Kidney epithelial cell (primary cell): ENCODE results near the gene GPR17. TPM values are rescaled to one million over a fixed set of nuclear protein-coding genes. Genes with fewer than 3 reads are reported as not detected.

Experiments used
- DNase-seq: peaks from one replicate; pipeline ENCODE4 v3.0.0-alpha.2; 2010; ENCODE audit warnings: low read depth
- H3K27me3 ChIP-seq: 2 replicates; pipeline ENCODE4 v1.6.0; 2011; ENCODE audit warnings: low read length; ENCODE audit not compliant: control insufficient read depth, insufficient read depth
- H3K36me3 ChIP-seq: 2 replicates; pipeline ENCODE4 v1.5.1; 2011; ENCODE audit warnings: low read length; ENCODE audit not compliant: control insufficient read depth, insufficient read depth
- H3K4me3 ChIP-seq: 2 replicates; pipeline ENCODE4 v1.5.1; 2011; ENCODE audit warnings: low read depth, mild to moderate bottlenecking, control low read depth, low read length
- total RNA-seq: library from RNA; depleted of rRNA; stranded (reverse); fragments of >200 nt; gene quantifications from 2 replicates; pipeline ENCODE4 v1.2.3, GENCODE V29; 2015
- TF ChIP-seq, protein P1 (sequence below): IDR thresholded peaks from 2 replicates; pipeline ENCODE4 v1.5.1; 2011; ENCODE audit warnings: mild to moderate bottlenecking, moderate library complexity, low read length, control low read depth, inconsistent platforms; ENCODE audit not compliant: insufficient read depth, poor library complexity, severe bottlenecking

Gene GPR17
- total RNA-seq, 1 donor from 2014 or later, result not detected

DNA sequence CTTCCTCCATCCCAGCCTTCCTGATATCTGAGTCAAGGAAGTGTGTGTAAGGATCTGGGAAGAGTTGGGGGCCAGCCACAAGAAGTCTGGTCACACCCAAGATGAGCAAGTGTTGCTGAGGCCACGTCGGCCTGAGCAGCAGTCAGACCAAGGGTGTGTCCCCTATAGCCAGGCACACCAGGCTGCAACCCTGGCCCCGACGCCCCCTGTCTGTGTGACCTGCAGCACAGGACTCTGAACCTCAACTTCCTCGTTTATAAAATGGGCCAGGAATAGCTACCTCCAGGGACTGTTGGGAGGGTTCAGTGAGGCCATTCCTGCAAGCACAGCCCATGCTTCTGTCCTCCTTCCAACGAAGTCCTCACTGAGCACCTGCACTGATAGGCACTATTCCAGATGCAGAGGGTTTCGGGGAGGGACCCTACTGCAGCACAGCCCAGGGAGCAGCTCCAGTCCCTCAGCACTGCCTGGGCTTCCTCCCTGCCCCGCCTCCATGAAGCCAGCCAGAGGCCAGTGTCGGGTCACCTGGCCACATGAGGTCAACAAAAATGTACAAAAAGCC is 16.1 kb downstream of the GPR17 start:
- Histone ChIP-seq H3K36me3 (no peaks in the 10 kb centered on the region), H3K4me3 (no peak overlapping the region), H3K27me3 (peaks cover 28% of the 10 kb centered on the region)
- DNase-seq, result no peak
- TF ChIP-seq, protein P1, sequence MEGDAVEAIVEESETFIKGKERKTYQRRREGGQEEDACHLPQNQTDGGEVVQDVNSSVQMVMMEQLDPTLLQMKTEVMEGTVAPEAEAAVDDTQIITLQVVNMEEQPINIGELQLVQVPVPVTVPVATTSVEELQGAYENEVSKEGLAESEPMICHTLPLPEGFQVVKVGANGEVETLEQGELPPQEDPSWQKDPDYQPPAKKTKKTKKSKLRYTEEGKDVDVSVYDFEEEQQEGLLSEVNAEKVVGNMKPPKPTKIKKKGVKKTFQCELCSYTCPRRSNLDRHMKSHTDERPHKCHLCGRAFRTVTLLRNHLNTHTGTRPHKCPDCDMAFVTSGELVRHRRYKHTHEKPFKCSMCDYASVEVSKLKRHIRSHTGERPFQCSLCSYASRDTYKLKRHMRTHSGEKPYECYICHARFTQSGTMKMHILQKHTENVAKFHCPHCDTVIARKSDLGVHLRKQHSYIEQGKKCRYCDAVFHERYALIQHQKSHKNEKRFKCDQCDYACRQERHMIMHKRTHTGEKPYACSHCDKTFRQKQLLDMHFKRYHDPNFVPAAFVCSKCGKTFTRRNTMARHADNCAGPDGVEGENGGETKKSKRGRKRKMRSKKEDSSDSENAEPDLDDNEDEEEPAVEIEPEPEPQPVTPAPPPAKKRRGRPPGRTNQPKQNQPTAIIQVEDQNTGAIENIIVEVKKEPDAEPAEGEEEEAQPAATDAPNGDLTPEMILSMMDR, result no peak

- H3K27me3 ChIP-seq, result peaks cover 28% of the 10 kb centered on the region
- no peak for DNase-seq
- TF ChIP-seq, protein P1, result no peak
- no peak overlapping the region for H3K4me3 ChIP-seq
- H3K36me3 ChIP-seq, result no peaks in the 10 kb centered on the region
These were observed 17.1 kb downstream of the GPR17 start for GRCh38 chr2:127662937-127663565.

DNA sequence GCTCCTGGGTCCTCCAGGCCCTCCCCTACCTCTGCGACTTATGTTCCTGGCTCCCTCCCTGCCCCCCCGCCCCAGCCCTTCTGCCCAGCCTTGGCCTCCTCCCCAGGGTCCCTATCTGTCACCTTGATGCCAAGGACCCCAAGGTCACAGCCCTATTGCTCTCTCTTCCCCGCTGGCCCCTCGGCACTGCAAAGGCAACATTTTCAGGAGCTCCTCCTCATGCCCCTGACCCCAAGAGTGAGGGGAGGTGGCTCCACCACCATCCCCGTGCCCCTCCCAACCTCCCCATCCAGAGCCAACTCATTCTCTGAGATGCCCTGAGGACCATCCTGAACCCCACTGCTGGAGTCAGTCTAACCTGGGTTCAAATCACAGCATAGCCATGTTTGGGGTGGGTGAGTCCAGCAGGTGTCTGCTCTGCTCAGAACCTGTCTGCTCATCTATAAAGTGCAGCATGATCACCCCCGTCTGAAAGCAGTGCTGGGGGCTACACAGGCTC is 17.7 kb downstream of the GPR17 start:
- H3K36me3 ChIP-seq, result no peaks in the 10 kb centered on the region
- no peak for DNase-seq
- H3K4me3 ChIP-seq, result no peak overlapping the region
- H3K27me3 ChIP-seq, result peaks cover 28% of the 10 kb centered on the region
- TF ChIP-seq, protein P1, result no peak

- no peaks in the 10 kb centered on the region for H3K36me3 ChIP-seq
- TF ChIP-seq, protein P1, result no peak
- peaks cover 28% of the 10 kb centered on the region for H3K27me3 ChIP-seq
- H3K4me3 ChIP-seq, result peak overlapping the region; percentile 27
- DNase-seq, result no peak
These were observed 18.3 kb downstream of the GPR17 start for GRCh38 chr2:127664065-127664894.

DNA sequence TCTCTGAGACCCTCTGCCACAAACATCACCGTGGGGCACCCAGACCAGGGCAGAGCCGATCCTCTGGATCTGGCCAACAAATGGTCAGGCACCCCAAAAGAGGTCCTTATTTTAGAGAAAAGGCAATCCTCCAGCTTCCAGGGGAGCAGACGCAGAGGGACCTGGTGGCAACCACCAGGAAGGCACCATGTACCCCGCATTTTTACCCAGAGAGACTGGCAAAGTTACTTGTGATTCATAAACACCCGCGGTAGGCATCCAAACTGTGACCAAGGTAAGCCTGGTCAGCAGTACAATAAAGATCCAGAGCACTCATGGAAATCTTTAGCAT is 18.9 kb downstream of the GPR17 start:
- TF ChIP-seq, protein P1, result no peak
- Histone ChIP-seq H3K27me3 (peaks cover 28% of the 10 kb centered on the region), H3K36me3 (no peaks in the 10 kb centered on the region), H3K4me3 (no peak overlapping the region)
- no peak for DNase-seq
